Caco-2 (cell line): ENCODE data around the gene MCTP1. TPM values are rescaled to one million over a fixed set of nuclear protein-coding genes. Genes with fewer than 3 reads are reported as not detected.

Source experiments
- BruUV-seq: library from RNA; stranded (reverse); fragments of 400-500 nt; replicated peaks from 2 replicates; lab custom pipeline; 2021; lab: Mats Ljungman, UMichigan
- CTCF ChIA-PET: fragments of 300-600 bp; sonication (Branson Sonifier 250); formaldehyde crosslinking; loops from one replicate; lab custom pipeline; 2022; ENCODE audit warnings: antibody characterized with exemption; lab: Charles Lee
- POLR2A ChIA-PET: fragments of 300-600 bp; sonication (Branson Sonifier 250); formaldehyde crosslinking; loops from one replicate; lab custom pipeline; 2022; ENCODE audit warnings: antibody characterized with exemption; lab: Charles Lee
- DNase-seq, 2 experiments: peaks; one replicate each; pipeline versions ENCODE4 v3.0.0 to v3.0.0-alpha.2; 2020 to 2022
- H3K27me3 ChIP-seq: replicated peaks from 2 replicates; pipeline ENCODE4 v1.6.0; 2011; ENCODE audit warnings: low read length; ENCODE audit not compliant: control insufficient read depth, insufficient read depth
- H3K36me3 ChIP-seq: 2 replicates; pipeline ENCODE4 v1.5.1; 2011; ENCODE audit warnings: low read length; ENCODE audit not compliant: control insufficient read depth, insufficient read depth
- H3K4me1 ChIP-seq: fragments of 250-450 bp; sonication (Bioruptor Pico); 2 replicates; pipeline ENCODE4 v1.5.1; 2020; ENCODE audit warnings: mild to moderate bottlenecking
- H3K4me3 ChIP-seq: 2 replicates; pipeline ENCODE4 v1.5.1; 2011; ENCODE audit warnings: low read depth, mild to moderate bottlenecking, control low read depth, low read length
- H3K9me3 ChIP-seq: fragments of 250-450 bp; sonication (Bioruptor Pico); 2 replicates; pipeline ENCODE4 v1.5.1; 2020; ENCODE audit warnings: mild to moderate bottlenecking, moderate library complexity
- H3K27ac Mint-ChIP-seq: one replicate; pipeline ENCODE4 v1.8.0; 2022; ENCODE audit warnings: mixed read lengths; ENCODE audit not compliant: unreplicated experiment
- H3K27me3 Mint-ChIP-seq: one replicate; pipeline ENCODE4 v1.8.0; 2022; ENCODE audit warnings: mixed read lengths; ENCODE audit not compliant: insufficient read depth, unreplicated experiment
- H3K36me3 Mint-ChIP-seq: one replicate; pipeline ENCODE4 v1.8.0; 2022; ENCODE audit warnings: mild to moderate bottlenecking, mixed read lengths; ENCODE audit not compliant: insufficient read depth, unreplicated experiment
- H3K4me1 Mint-ChIP-seq: one replicate; pipeline ENCODE4 v1.8.0; 2022; ENCODE audit warnings: low read depth, mixed read lengths; ENCODE audit not compliant: unreplicated experiment
- H3K4me3 Mint-ChIP-seq: one replicate; pipeline ENCODE4 v1.8.0; 2022; ENCODE audit warnings: mild to moderate bottlenecking, moderate library complexity, mixed read lengths; ENCODE audit not compliant: unreplicated experiment
- H3K9me3 Mint-ChIP-seq: one replicate; pipeline ENCODE4 v1.8.0; 2022; ENCODE audit warnings: mixed read lengths; ENCODE audit not compliant: unreplicated experiment
- intact Hi-C: fragments of 100-400 bp; cut with micrococcal nuclease; formaldehyde crosslinking; loops from one replicate; pipeline ENCODE4 v1.10.0; 2022; ENCODE audit not compliant: unreplicated experiment
- total RNA-seq: library from RNA; stranded (reverse); gene quantifications from 2 replicates; pipeline ENCODE4 v1.2.3, GENCODE V29; 2022
- TF ChIP-seq, protein P1 (sequence below), 2 experiments: fragments of 200-600 bp in 1 of 2; IDR thresholded peaks; 1 replicate in 1 of 2; 2 replicates in 1 of 2; pipeline versions ENCODE4 v1.5.1 to v1.8.0; 2011 to 2022; ENCODE audit warnings: antibody characterized with exemption in 1 of 2, control low read depth in 1 of 2, inconsistent platforms in 1 of 2, low read depth in 1 of 2, low read length in 1 of 2, mild to moderate bottlenecking in 1 of 2, moderate library complexity in 1 of 2; ENCODE audit not compliant: insufficient read depth in 1 of 2, severe bottlenecking in 1 of 2, unreplicated experiment in 1 of 2

The MCTP1 gene
- total RNA-seq, 1 experiment from 2014 or later = 3.2 TPM

DNA sequence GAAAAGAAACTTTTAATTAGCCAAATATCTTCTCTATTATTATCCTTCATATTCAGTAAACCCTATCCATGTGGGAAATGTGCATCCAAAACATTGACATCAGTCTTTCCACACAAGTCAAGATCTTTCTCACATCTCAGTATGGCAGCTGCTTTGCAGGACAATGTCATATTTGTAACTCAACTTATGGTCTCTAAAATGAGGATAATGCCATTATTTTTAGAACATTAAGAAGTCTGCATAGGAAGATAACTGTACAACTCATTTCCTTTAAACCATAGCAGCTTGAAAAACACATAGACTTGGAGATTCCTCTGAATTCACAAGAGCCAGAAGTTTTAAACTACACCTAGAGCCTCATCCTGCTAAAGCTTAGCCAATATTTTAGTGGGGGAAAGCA, 43.7 kb downstream of the MCTP1 start:
- Mint-ChIP-seq H3K27ac (no peak overlapping the region), H3K4me1 (peaks cover 14% of the 10 kb centered on the region), H3K36me3 (no peaks in the 10 kb centered on the region), H3K27me3 (no peaks in the 10 kb centered on the region), H3K4me3 (no peak overlapping the region), H3K9me3 (peaks cover 23% of the 10 kb centered on the region)
- BruUV-seq = no TSS peak
- no peak overlapping the region for H3K4me3 ChIP-seq
- POLR2A ChIA-PET = no interaction called here
- H3K9me3 ChIP-seq = peaks cover 22% of the 10 kb centered on the region
- H3K4me1 ChIP-seq = peaks cover 15% of the 10 kb centered on the region; the same call in 1 of the 2 replicates
- CTCF ChIA-PET = interaction anchor here (0.6 kb wide), 1 partner anchor 169 kb away, joined by 4 read pairs; no protein-coding TSS in a partner anchor
- TF ChIP-seq, protein P1, sequence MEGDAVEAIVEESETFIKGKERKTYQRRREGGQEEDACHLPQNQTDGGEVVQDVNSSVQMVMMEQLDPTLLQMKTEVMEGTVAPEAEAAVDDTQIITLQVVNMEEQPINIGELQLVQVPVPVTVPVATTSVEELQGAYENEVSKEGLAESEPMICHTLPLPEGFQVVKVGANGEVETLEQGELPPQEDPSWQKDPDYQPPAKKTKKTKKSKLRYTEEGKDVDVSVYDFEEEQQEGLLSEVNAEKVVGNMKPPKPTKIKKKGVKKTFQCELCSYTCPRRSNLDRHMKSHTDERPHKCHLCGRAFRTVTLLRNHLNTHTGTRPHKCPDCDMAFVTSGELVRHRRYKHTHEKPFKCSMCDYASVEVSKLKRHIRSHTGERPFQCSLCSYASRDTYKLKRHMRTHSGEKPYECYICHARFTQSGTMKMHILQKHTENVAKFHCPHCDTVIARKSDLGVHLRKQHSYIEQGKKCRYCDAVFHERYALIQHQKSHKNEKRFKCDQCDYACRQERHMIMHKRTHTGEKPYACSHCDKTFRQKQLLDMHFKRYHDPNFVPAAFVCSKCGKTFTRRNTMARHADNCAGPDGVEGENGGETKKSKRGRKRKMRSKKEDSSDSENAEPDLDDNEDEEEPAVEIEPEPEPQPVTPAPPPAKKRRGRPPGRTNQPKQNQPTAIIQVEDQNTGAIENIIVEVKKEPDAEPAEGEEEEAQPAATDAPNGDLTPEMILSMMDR (IDR thresholded peaks at IDR 0.05; ENCODE audit: insufficient read depth in 1 of 2, low read depth in 1 of 2, low read length in 1 of 2, severe bottlenecking in 1 of 2, unreplicated experiment in 1 of 2) = no peak
- H3K36me3 ChIP-seq = no peaks in the 10 kb centered on the region
- intact Hi-C loops = no loop called here
- H3K27me3 ChIP-seq = no peaks in the 10 kb centered on the region
- DNase-seq = no peak

DNA sequence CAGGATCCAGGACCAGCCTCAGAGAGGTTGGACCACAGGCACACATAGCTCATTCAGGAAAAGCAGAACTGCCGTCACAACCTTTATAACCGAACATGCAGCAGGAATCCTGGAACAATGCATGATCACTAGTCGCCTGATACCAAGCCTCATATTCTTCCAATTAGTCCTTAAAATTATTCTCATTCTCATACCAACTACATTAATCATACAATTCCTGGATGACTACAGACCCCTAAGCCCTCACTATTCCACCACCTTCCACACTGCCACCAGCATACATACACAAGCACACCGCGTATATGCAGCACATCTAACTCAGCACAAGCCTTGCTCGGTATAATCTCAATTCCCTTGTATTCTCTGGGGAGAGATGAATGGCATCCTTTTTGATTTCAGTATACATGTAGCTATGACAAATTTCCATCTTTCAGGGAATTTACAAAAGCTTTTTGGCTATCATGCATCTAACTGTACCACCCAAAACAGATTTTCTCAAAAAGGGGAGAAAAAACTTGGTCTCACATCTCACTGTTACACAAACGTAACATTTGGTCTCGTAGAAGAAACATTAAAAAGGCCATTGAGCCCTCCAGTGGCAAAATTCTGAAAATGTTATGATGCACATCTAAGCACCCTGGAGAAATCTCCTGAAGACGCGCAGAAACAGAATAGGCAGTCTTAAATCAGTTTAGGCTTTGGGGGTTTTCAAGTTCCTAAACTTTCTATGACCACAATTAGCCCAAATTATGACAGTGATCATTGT, 46.2 kb downstream of the MCTP1 start:
- no TSS peak for BruUV-seq
- H3K27ac Mint-ChIP-seq = no peak overlapping the region

DNA sequence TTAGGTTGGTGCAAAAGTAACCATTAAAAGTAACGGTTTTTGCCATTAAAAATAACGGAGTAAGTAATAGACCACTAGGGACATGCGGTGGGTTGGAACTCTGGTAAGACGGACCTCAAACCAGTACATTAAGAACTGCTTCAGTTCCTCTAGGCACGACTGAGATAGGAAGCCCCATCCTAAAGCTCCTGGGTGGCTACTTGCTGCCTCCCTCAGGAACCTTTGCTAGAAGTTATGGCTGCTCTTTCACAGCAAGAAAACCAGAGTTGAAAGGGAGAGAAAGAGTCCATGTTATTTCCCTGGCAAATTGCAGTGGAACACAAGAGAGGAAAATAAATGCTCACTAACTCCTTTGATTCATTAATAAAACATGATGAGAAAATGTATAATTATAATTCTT, 47.6 kb downstream of the MCTP1 start:
- peaks cover 29% of the 10 kb centered on the region for H3K4me1 ChIP-seq
- ChIA-PET POLR2A (no interaction called here), CTCF (interaction anchor here (1.3 kb wide), 1 partner anchor 269 kb away, joined by 7 read pairs; no protein-coding TSS in a partner anchor)
- Mint-ChIP-seq H3K36me3 (no peaks in the 10 kb centered on the region), H3K27me3 (no peaks in the 10 kb centered on the region), H3K27ac (no peak overlapping the region), H3K4me3 (no peak overlapping the region), H3K4me1 (peaks cover 27% of the 10 kb centered on the region), H3K9me3 (peaks cover 9% of the 10 kb centered on the region)
- intact Hi-C loops = no loop called here
- no peaks in the 10 kb centered on the region for H3K27me3 ChIP-seq
- H3K9me3 ChIP-seq = peaks cover 25% of the 10 kb centered on the region
- BruUV-seq = no TSS peak
- TF ChIP-seq, protein P1 (IDR thresholded peaks at IDR 0.05; ENCODE audit: insufficient read depth in 1 of 2, low read depth in 1 of 2, low read length in 1 of 2, severe bottlenecking in 1 of 2, unreplicated experiment in 1 of 2) = no peak
- no peak for DNase-seq
- H3K4me3 ChIP-seq = no peak overlapping the region
- no peaks in the 10 kb centered on the region for H3K36me3 ChIP-seq

More for the DNA sequence above, 46.2 kb downstream of the MCTP1 start:
- ChIA-PET CTCF (interaction anchor here (1.0 kb wide), 1 partner anchor 270 kb away, joined by 3 read pairs; no protein-coding TSS in a partner anchor), POLR2A (no interaction called here)
- intact Hi-C loops = loop anchor here (1.0 kb wide), 1 partner anchor 270 kb away; no protein-coding TSS in a partner anchor
- Histone ChIP-seq H3K27me3 (no peaks in the 10 kb centered on the region), H3K9me3 (peaks cover 22% of the 10 kb centered on the region), H3K4me1 (peaks cover 26% of the 10 kb centered on the region), H3K36me3 (no peaks in the 10 kb centered on the region), H3K4me3 (no peak overlapping the region)
- H3K27me3 Mint-ChIP-seq = no peaks in the 10 kb centered on the region
- peaks cover 21% of the 10 kb centered on the region for H3K9me3 Mint-ChIP-seq
- no peaks in the 10 kb centered on the region for H3K36me3 Mint-ChIP-seq
- TF ChIP-seq, protein P1 (IDR thresholded peaks at IDR 0.05; ENCODE audit: insufficient read depth in 1 of 2, low read depth in 1 of 2, low read length in 1 of 2, severe bottlenecking in 1 of 2, unreplicated experiment in 1 of 2) = no peak
- peak in 1 of 2 experiments; percentile 24 for DNase-seq
- H3K4me3 Mint-ChIP-seq = no peak overlapping the region
- peaks cover 22% of the 10 kb centered on the region for H3K4me1 Mint-ChIP-seq
